PC-9 (cell line): ENCODE data around the gene POMGNT2. TPM values are rescaled to one million over a fixed set of nuclear protein-coding genes. Genes with fewer than 3 reads are reported as not detected.

ENCODE experiments used
- BruUV-seq: library from RNA; stranded (reverse); fragments of 400-500 nt; replicated peaks from 2 replicates; lab custom pipeline; 2021; lab: Mats Ljungman, UMichigan
- CTCF ChIA-PET: fragments of 300-600 bp; sonication (Branson Sonifier 250); formaldehyde crosslinking; loops from one replicate; lab custom pipeline; 2022; ENCODE audit warnings: antibody characterized with exemption; lab: Charles Lee
- POLR2A ChIA-PET: fragments of 300-600 bp; sonication (Branson Sonifier 250); formaldehyde crosslinking; loops from one replicate; lab custom pipeline; 2022; ENCODE audit warnings: antibody characterized with exemption; ENCODE audit not compliant: unreplicated experiment; lab: Charles Lee
- DNase-seq, 2 experiments: peaks; one replicate each; pipeline versions ENCODE4 v3.0.0 to v3.0.0-alpha.2; 2015 to 2022; ENCODE audit warnings: mixed read lengths in 1 of 2
- H2AFZ ChIP-seq: fragments of 200-600 bp; sonication (generic); 2 replicates; pipeline ENCODE4 v1.8.1; 2017; ENCODE audit warnings: antibody characterized with exemption
- H3F3A ChIP-seq: fragments of 200-600 bp; sonication (generic); 2 replicates; pipeline ENCODE4 v1.8.1; 2017; ENCODE audit warnings: antibody characterized with exemption, mild to moderate bottlenecking, low read depth; ENCODE audit not compliant: insufficient read depth
- H3K27ac ChIP-seq: fragments of 200-600 bp; sonication (generic); 2 replicates; pipeline ENCODE4 v1.6.1; 2016; ENCODE audit warnings: mixed run types
- H3K27me3 ChIP-seq: fragments of 200-600 bp; sonication (generic); 2 replicates; pipeline ENCODE4 v1.6.1; 2016; ENCODE audit warnings: low read depth, mixed run types; ENCODE audit not compliant: insufficient read depth
- H3K36me3 ChIP-seq: fragments of 200-600 bp; sonication (generic); 2 replicates; pipeline ENCODE4 v1.6.1; 2016; ENCODE audit warnings: low read depth, mixed run types
- H3K4me1 ChIP-seq: fragments of 200-600 bp; sonication (generic); replicated peaks from 2 replicates; pipeline ENCODE4 v1.6.1; 2016; ENCODE audit warnings: mixed run types; ENCODE audit not compliant: insufficient read depth
- H3K4me2 ChIP-seq: fragments of 200-600 bp; sonication (generic); 2 replicates; pipeline ENCODE4 v1.6.1; 2017; ENCODE audit warnings: mixed run types
- H3K4me3 ChIP-seq: fragments of 200-600 bp; sonication (generic); 2 replicates; pipeline ENCODE4 v1.6.1; 2016; ENCODE audit warnings: mixed run types
- H3K79me2 ChIP-seq: fragments of 200-600 bp; sonication (generic); 2 replicates; pipeline ENCODE4 v1.6.1; 2017; ENCODE audit warnings: low read depth, mixed run types
- H3K9me2 ChIP-seq: fragments of 200-600 bp; sonication (generic); 2 replicates; pipeline ENCODE4 v1.8.1; 2017; ENCODE audit warnings: mild to moderate bottlenecking; ENCODE audit not compliant: insufficient read depth
- H3K9me3 ChIP-seq: fragments of 200-600 bp; sonication (generic); 2 replicates; pipeline ENCODE4 v1.8.1; 2016; ENCODE audit warnings: low read depth; ENCODE audit not compliant: insufficient read depth
- H4K20me1 ChIP-seq: fragments of 200-600 bp; sonication (generic); 2 replicates; pipeline ENCODE4 v1.8.1; 2017; ENCODE audit not compliant: insufficient read depth
- EZH2 ChIP-seq: fragments of 200-600 bp; sonication (generic); IDR thresholded peaks from 2 replicates; pipeline ENCODE4 v1.8.0; 2017; ENCODE audit warnings: antibody characterized with exemption, low read depth
- intact Hi-C: fragments of 100-400 bp; cut with micrococcal nuclease; formaldehyde crosslinking; loops from one replicate; pipeline ENCODE4 v1.10.0; 2022; ENCODE audit not compliant: unreplicated experiment
- total RNA-seq: library from RNA; stranded (reverse); gene quantifications from 2 replicates; pipeline ENCODE4 v1.2.3, GENCODE V29; 2021
- TF ChIP-seq, protein P1 (sequence below): fragments of 200-600 bp; sonication (generic); conservative IDR thresholded peaks from 2 replicates; pipeline ENCODE4 v1.6.1; 2017; ENCODE audit warnings: mixed run types, antibody characterized with exemption, mild to moderate bottlenecking, moderate library complexity

POMGNT2 gene
- total RNA-seq, 1 experiment from 2014 or later = 17.2 TPM

GRCh38 chr3:43055393-43055792, 50.5 kb downstream of the POMGNT2 start:
- Histone ChIP-seq H3K4me2 (no peak overlapping the region), H2AFZ (no peak overlapping the region), H3K9me3 (no peaks in the 10 kb centered on the region), H3K4me3 (no peak overlapping the region), H3K27ac (no peak overlapping the region), H4K20me1 (no peaks in the 10 kb centered on the region), H3K79me2 (no peaks in the 10 kb centered on the region), H3K27me3 (no peaks in the 10 kb centered on the region), H3K9me2 (no peaks in the 10 kb centered on the region), H3K4me1 (no peaks in the 10 kb centered on the region), H3F3A (no peaks in the 10 kb centered on the region), H3K36me3 (no peaks in the 10 kb centered on the region)
- TF ChIP-seq EZH2 = no peak
- TF ChIP-seq, protein P1, sequence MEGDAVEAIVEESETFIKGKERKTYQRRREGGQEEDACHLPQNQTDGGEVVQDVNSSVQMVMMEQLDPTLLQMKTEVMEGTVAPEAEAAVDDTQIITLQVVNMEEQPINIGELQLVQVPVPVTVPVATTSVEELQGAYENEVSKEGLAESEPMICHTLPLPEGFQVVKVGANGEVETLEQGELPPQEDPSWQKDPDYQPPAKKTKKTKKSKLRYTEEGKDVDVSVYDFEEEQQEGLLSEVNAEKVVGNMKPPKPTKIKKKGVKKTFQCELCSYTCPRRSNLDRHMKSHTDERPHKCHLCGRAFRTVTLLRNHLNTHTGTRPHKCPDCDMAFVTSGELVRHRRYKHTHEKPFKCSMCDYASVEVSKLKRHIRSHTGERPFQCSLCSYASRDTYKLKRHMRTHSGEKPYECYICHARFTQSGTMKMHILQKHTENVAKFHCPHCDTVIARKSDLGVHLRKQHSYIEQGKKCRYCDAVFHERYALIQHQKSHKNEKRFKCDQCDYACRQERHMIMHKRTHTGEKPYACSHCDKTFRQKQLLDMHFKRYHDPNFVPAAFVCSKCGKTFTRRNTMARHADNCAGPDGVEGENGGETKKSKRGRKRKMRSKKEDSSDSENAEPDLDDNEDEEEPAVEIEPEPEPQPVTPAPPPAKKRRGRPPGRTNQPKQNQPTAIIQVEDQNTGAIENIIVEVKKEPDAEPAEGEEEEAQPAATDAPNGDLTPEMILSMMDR = no peak
- ChIA-PET POLR2A (no interaction called here), CTCF (no interaction called here)
- BruUV-seq = no TSS peak
- intact Hi-C loops = no loop called here
- DNase-seq = no peak

DNA sequence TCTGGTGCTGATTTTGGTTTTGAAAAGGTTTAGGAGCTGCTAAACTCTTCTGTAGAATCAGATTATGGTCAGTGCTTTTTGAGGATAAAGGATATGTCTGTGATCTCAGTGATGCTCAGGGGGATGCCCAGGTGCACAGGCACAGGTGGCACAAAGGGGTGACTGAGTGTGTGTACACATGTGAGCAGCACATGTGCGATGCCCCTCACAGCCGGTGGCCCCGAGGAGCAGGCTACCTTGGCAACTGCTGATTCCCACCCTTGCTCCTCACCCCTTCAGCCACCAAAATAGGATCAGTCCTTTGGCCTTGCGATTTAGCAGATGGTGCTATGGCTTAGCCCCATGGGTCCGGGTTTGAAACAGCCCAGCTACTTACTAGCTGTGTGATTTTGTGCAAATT, 51.1 kb downstream of the POMGNT2 start:
- ChIA-PET POLR2A (no interaction called here), CTCF (no interaction called here)
- Histone ChIP-seq H3K9me3 (no peaks in the 10 kb centered on the region), H3K79me2 (no peaks in the 10 kb centered on the region), H3F3A (no peaks in the 10 kb centered on the region), H2AFZ (no peak overlapping the region), H3K9me2 (no peaks in the 10 kb centered on the region), H3K4me3 (no peak overlapping the region), H4K20me1 (no peaks in the 10 kb centered on the region), H3K4me1 (no peaks in the 10 kb centered on the region), H3K27me3 (no peaks in the 10 kb centered on the region), H3K36me3 (no peaks in the 10 kb centered on the region), H3K4me2 (no peak overlapping the region), H3K27ac (no peak overlapping the region)
- TF ChIP-seq EZH2 = no peak
- TF ChIP-seq, protein P1 = no peak
- intact Hi-C loops = no loop called here
- no peak for DNase-seq
- BruUV-seq = no TSS peak

DNA sequence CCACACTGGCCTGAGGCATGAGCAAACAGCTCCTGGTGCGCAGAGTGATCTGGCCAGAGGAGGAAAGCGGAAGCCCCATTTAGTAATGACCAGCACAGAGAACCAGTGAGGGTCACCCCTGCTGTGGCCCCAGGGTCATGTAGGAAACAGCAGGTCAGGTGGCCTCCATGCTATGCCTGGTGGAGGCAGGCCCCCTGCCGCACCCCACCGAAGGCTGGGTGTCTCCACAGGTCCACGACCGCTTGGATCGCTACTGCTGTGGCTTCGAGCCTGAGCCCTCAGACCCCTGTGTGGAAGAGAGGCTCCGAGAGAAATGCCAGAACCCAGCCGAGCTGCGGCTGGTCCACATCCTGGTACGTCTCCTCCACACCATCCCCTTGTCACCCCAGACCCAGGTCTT, 52.6 kb downstream of the POMGNT2 start:
- intact Hi-C loops = no loop called here
- Histone ChIP-seq H3K79me2 (no peaks in the 10 kb centered on the region), H3K27ac (no peak overlapping the region), H3K4me3 (no peak overlapping the region), H4K20me1 (no peaks in the 10 kb centered on the region), H3K27me3 (no peaks in the 10 kb centered on the region), H3K4me1 (no peaks in the 10 kb centered on the region), H3K9me3 (no peaks in the 10 kb centered on the region; the same call in 1 of the 2 replicates), H3K4me2 (no peak overlapping the region), H3K36me3 (no peaks in the 10 kb centered on the region), H3K9me2 (no peaks in the 10 kb centered on the region), H2AFZ (no peak overlapping the region), H3F3A (no peaks in the 10 kb centered on the region)
- ChIA-PET CTCF (no interaction called here), POLR2A (interaction anchor here (0.7 kb wide), 1 partner anchor 8 kb away, joined by 4 read pairs; no protein-coding TSS in a partner anchor)
- no TSS peak for BruUV-seq
- TF ChIP-seq, protein P1 = no peak
- TF ChIP-seq EZH2 = no peak
- no peak for DNase-seq
